T47D (cell line): ENCODE measurements around the gene HSD17B12.
"Not testable (repeated sequence)": the region's sequence is repeated elsewhere in the genome, so short reads cannot be mapped to it uniquely, and the experiment has no call there.

ENCODE experiments used
- DNase-seq, 2 experiments: peaks; one replicate each; pipeline versions ENCODE4 v3.0.0 to v3.0.0-alpha.2; 2011 to 2012; ENCODE audit warnings: low read depth in 1 of 2, low spot score in 1 of 2
- JUND ChIP-seq: IDR thresholded peaks from 2 replicates; pipeline ENCODE4 v1.6.1; 2012; ENCODE audit warnings: low read depth
- in situ Hi-C: cut with HindIII; loops from 2 replicates; pipeline ENCODE4 v1.10.0; 2016; ENCODE audit warnings: low sequenced_read_pairs, low pct_unique_long_range_greater_than_20kb

HSD17B12 gene

GRCh38 chr11:43664295-43664694 is 16.2 kb upstream of the HSD17B12 start:
- in situ Hi-C loops = no loop called here
- no peak for DNase-seq
- no peak for TF ChIP-seq JUND

GRCh38 chr11:43671284-43671683 is 9.3 kb upstream of the HSD17B12 start:
- in situ Hi-C loops, DNase-seq: not testable (repeated sequence)

DNA sequence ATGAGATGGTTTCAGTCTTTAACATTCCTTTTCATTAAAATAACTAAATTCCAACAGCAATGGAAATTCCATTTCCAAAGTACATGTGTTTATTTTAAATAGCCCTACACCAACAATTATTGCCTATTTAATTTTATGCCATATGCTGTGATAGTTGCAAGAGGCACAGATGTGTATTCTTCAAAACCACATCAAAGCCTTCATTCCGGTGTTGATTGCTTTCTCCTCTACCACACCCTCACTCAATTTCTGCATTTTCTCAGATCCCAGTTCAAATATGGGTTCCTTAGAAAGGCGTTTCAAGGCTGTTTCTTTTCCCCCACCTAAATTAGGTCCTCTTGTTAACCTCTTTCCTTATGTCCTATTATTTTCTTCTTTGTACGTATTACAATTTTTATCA is 6.0 kb upstream of the HSD17B12 start:
- no peak for DNase-seq
- no peak for TF ChIP-seq JUND
- in situ Hi-C loops = no loop called here

DNA sequence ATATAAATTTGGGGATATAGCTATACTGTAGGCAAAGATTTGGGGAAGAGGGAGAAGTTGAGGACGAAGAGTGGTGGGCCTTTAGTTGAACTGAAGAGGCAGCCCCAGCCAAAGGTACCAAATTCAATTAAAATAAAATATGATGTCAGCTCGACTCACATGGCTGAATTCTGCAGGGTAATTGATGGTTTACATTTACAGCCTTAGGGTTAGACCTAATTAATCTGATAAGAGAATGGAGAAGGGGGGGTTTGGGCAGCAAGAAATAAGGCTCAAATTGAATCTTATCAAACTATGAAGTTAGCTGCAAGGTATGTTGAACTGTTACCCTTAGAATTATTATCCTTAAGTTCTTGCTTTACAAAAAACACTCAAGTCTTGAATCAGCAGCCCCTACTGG is 3.6 kb upstream of the HSD17B12 start:
- in situ Hi-C loops = no loop called here
- no peak for DNase-seq
- TF ChIP-seq JUND = no peak

- in situ Hi-C loops = no loop called here
- DNase-seq = peak in 1 of 2 experiments; percentile 14
- no peak for TF ChIP-seq JUND
Observed at GRCh38 chr11:43681401-43681942, 934 bp downstream of the HSD17B12 start.

DNA sequence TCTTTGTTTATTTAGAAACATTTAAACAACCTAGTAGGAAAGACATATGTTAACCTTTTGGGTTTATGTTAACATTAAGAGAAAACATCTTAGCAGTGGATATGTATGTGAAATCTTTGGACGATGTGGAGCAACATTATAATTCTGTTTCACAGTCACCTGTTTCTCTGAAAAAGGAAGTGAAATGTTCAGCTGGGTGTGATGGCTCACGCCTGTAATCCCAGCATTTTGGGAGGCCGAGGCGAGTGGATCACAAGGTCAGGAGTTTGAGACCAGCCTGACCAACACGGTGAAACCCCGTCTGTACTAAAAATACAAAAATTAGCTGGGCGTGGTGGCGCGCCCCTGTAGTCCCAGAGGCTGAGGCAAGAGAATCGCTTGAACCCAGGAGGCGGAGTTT is 1.5 kb downstream of the HSD17B12 start:
- in situ Hi-C loops, DNase-seq: not testable (repeated sequence)

- no peak for DNase-seq
- in situ Hi-C loops = no loop called here
- no peak for TF ChIP-seq JUND
Observed at GRCh38 chr11:43685440-43685839, 4.9 kb downstream of the HSD17B12 start.

GRCh38 chr11:43686207-43686606 is 5.7 kb downstream of the HSD17B12 start:
- TF ChIP-seq JUND = no peak
- in situ Hi-C loops = no loop called here
- peak in 1 of 2 experiments; percentile 36 for DNase-seq

DNA sequence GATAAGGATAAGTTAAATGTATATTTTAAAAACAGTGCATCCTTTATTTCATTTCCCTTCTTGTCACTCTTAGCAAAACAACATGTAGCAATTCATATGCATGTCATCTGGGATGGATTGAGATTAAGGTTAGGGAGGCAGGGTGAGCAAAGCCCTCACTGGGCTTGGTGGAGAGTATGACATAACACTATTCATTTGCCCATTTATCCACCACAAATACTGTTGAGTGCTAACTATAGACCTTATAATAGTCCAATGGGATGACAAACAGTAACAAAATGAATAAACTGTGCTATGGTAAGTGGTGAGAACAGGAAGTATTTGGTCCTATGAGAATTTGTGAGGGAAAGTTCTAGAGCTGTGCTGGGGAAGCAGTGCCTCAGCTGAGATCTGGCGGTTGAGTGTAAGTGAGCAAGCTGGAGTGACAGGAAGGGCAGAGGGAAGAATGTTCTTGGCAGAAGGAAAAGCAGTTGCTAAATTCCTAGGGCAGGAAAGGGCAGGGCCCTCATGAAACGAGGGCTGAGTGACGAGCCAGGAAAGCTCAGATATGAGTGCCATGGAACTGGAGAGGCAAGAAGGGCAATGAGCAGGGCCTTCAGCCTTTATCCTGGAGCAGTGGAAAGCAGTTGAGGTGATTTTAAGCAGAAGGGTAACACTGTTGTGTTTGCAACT is 6.7 kb downstream of the HSD17B12 start:
- DNase-seq = peak in 1 of 2 experiments; percentile 52
- in situ Hi-C loops = no loop called here
- no peak for TF ChIP-seq JUND

DNA sequence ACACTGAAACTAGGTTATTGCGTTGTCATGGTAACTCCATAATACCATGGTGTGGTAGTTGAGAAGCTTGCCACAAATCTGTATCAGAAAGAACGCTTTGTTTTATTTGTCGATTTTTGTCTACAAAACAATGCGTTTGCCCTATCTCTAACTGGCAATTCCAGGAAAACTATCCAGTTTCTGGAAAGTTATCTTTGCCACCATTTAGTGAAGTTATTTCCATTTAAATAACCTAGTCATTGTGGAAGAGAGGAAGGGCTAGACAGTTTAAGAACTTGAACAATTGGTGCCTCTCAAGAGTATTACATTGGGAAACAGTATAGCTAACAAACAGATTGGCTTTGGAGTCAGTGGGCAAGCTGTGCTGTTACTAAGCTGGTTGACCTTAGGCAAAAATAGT is 7.9 kb downstream of the HSD17B12 start:
- no peak for TF ChIP-seq JUND
- in situ Hi-C loops = no loop called here
- DNase-seq = no peak

DNA sequence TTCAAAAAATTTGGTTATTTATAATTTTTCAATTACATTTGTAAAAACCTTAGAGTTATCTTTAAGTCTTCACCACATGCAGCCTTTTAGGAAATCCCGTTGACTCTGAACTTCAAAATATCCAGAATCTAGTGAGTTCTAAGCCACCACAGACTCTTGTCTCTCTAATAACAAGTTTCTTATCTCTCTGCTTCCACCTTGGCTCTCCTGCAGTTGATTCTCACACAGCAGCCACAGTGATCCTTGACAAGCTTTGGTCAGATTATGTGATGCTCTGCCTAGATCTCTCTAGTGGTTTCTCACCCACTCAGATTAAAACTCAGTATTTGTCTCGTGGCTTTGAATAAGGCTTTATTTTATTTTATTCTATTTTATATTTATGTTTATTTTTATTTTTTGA is 8.6 kb downstream of the HSD17B12 start:
- in situ Hi-C loops = no loop called here
- no peak for DNase-seq
- TF ChIP-seq JUND = no peak

DNA sequence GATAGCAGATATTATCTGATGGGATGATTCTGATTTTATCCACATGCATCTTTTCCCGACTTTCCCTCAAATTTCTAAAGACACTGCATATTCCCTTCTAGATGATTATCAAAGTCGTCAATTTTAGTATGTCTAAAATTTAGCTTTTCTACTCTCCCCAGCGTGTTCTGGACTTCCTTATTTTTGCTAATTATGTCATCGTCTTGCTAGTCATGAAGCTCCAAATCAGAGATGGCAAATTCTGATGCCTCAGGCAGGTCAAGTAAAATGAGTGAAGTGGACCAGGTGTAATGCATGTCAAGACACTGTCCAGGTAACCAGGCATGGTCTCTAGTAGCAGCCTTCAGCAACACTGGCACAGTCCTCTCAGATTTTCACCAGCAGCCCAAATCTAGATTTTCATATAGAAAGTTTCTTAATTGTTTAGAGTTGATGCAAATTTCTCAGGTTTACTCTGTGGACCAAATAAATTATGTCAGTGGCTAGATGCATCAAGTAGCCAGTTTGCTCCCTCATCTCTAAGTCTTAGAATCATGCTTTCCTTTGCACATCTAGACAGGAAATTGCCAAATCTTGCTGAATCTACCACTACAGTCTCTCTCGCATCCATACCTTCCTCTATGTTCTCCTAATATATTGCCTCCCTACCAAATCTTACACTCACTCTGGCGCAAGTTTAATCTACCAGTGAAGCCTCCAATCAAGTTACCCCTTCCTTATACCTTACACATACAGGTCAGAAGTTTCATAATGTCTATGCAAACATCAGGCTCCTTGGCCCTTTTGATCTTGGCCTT is 10.6 kb downstream of the HSD17B12 start:
- no peak for DNase-seq
- TF ChIP-seq JUND = no peak
- in situ Hi-C loops = no loop called here

DNA sequence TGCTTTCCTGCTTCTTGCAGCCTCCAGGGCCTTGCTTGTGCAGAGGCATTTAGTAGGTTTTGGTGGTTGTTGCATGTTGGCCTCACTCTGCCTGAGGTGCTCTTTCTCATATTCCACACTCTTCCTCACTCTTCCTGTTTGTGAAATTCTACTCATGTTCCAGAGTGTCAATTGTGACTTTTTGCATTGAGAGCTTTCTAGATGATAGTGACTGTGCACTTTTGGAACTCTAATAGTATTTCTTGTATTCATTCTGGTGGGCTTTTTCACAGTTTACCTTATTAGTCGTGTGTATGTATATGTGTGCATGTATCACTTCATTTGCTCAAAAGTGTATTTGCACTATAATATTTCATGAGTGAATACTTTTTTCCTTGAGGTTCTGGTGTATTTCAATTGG is 11.3 kb downstream of the HSD17B12 start:
- no peak for TF ChIP-seq JUND
- in situ Hi-C loops = no loop called here
- no peak for DNase-seq
